H1 (cell line): ENCODE measurements around the gene CDK5. TPM values are rescaled to one million over a fixed set of nuclear protein-coding genes. Genes with fewer than 3 reads are reported as not detected.
A peak's percentile ranks its signal among the peaks of the same experiment; 100 is the strongest.

Experiments used
- CTCF ChIA-PET: fragments of 300-600 bp; sonication (Branson Sonifier 250); formaldehyde crosslinking; loops from one replicate; lab custom pipeline; 2021; ENCODE audit not compliant: partially characterized antibody; lab: Charles Lee
- POLR2A ChIA-PET: fragments of 300-600 bp; sonication (Branson Sonifier 250); formaldehyde crosslinking; loops from one replicate; lab custom pipeline; 2021; ENCODE audit warnings: inconsistent platforms; ENCODE audit not compliant: partially characterized antibody; lab: Charles Lee
- DNase-seq, 2 experiments: peaks; one replicate each; pipeline versions ENCODE4 v3.0.0 to v3.0.0-alpha.2; 2010 to 2022; ENCODE audit warnings: low spot score in 2 of 2, low read depth in 1 of 2, mixed read lengths in 1 of 2
- FAIRE-seq: peaks from 2 replicates; lab custom pipeline; 2011; peaks lifted over from hg19 to GRCh38; lab: Jason Lieb, UNC
- H2AFZ ChIP-seq: 2 replicates; pipeline ENCODE4 v1.8.1; 2012; ENCODE audit warnings: low read length, inconsistent platforms
- H2AK5ac ChIP-seq: 2 replicates; pipeline ENCODE4 v1.6.1; 2013; ENCODE audit warnings: low read depth, low read length
- H2BK120ac ChIP-seq: replicated peaks from 2 replicates; pipeline ENCODE3; 2013; ENCODE audit warnings: low read depth, low read length, inconsistent platforms
- H2BK12ac ChIP-seq: 2 replicates; pipeline ENCODE4 v1.6.1; 2013; ENCODE audit warnings: low read depth, low read length
- H2BK15ac ChIP-seq: 2 replicates; pipeline ENCODE4 v1.6.1; 2013; ENCODE audit warnings: low read length
- H2BK20ac ChIP-seq: 2 replicates; pipeline ENCODE4 v1.6.1; 2013; ENCODE audit warnings: low read length
- H2BK5ac ChIP-seq: 2 replicates; pipeline ENCODE4 v1.6.1; 2013; ENCODE audit warnings: low read depth, low read length
- H3K14ac ChIP-seq: 2 replicates; pipeline ENCODE4 v1.6.1; 2013; ENCODE audit warnings: inconsistent platforms; ENCODE audit not compliant: insufficient read length
- H3K18ac ChIP-seq: 2 replicates; pipeline ENCODE4 v1.6.1; 2013; ENCODE audit warnings: low read length; ENCODE audit errors: extremely low read depth
- H3K23ac ChIP-seq: 2 replicates; pipeline ENCODE4 v1.6.1; 2013; ENCODE audit warnings: inconsistent platforms; ENCODE audit not compliant: insufficient read length
- H3K23me2 ChIP-seq: 2 replicates; pipeline ENCODE4 v1.6.1; 2013; ENCODE audit warnings: low read depth, low read length
- H3K27ac ChIP-seq: 2 replicates; pipeline ENCODE4 v1.6.1; 2011; ENCODE audit warnings: low read depth, low read length, inconsistent platforms
- H3K27me3 ChIP-seq, 4 experiments: replicated peaks in 1 of 4; 1 replicate in 1 of 4; 2 replicates in 3 of 4; pipeline versions ENCODE4 v1.6.1 to v1.8.1; 2011 to 2013; ENCODE audit warnings: low read length in 3 of 4, mild to moderate bottlenecking in 3 of 4, inconsistent platforms in 2 of 4, mixed read lengths in 2 of 4, moderate library complexity in 1 of 4; ENCODE audit not compliant: control insufficient read depth in 3 of 4, insufficient read depth in 3 of 4; ENCODE audit errors: extremely low read depth in 1 of 4
- H3K36me3 ChIP-seq, 4 experiments: 2 replicates each; pipeline versions ENCODE4 v1.6.1 to v1.8.1; 2011 to 2013; ENCODE audit warnings: mild to moderate bottlenecking in 4 of 4, low read length in 3 of 4, moderate library complexity in 2 of 4, control low read depth in 1 of 4, inconsistent platforms in 1 of 4; ENCODE audit not compliant: insufficient read depth in 4 of 4, control insufficient read depth in 2 of 4
- H3K4ac ChIP-seq: replicated peaks from 2 replicates; pipeline ENCODE3; 2013; ENCODE audit warnings: low read length, low read depth, mixed read lengths, inconsistent platforms; ENCODE audit not compliant: insufficient read length
- H3K4me1 ChIP-seq, 4 experiments: replicated peaks in 1 of 4; 1 replicate in 1 of 4; 2 replicates in 3 of 4; pipeline versions ENCODE4 v1.6.1 to v1.8.1; 2011 to 2013; ENCODE audit warnings: low read length in 3 of 4, inconsistent platforms in 2 of 4, mixed read lengths in 1 of 4; ENCODE audit not compliant: insufficient read depth in 4 of 4, control insufficient read depth in 3 of 4
- H3K4me2 ChIP-seq, 2 experiments: 2 replicates each; pipeline versions ENCODE4 v1.6.1 to v1.8.1; 2011 to 2013; ENCODE audit warnings: low read depth in 2 of 2, low read length in 2 of 2, control low read depth in 1 of 2, inconsistent platforms in 1 of 2, mild to moderate bottlenecking in 1 of 2; ENCODE audit not compliant: insufficient read depth in 1 of 2
- H3K4me3 ChIP-seq, 4 experiments: fragments of 200-600, 300-600 bp in 1 of 4; sonication (generic), shearing (Covaris generic), sonication (Bioruptor Twin) in 1 of 4; 2 replicates each; pipeline versions ENCODE4 v1.5.1 to v1.8.1; 2011 to 2016; ENCODE audit warnings: low read length in 4 of 4, low read depth in 3 of 4, control low read depth in 2 of 4, inconsistent platforms in 2 of 4, mild to moderate bottlenecking in 2 of 4, mixed read lengths in 1 of 4, moderate library complexity in 1 of 4; ENCODE audit not compliant: insufficient read depth in 2 of 4; ENCODE audit errors: extremely low read depth in 1 of 4
- H3K56ac ChIP-seq: replicated peaks from 2 replicates; pipeline ENCODE3; 2013; ENCODE audit warnings: low read depth, mild to moderate bottlenecking, mixed read lengths, low read length, inconsistent platforms; ENCODE audit not compliant: insufficient read length
- H3K79me1 ChIP-seq: 2 replicates; pipeline ENCODE4 v1.6.1; 2013; ENCODE audit warnings: low read depth, low read length, control low read depth
- H3K79me2 ChIP-seq, 2 experiments: 2 replicates each; pipeline versions ENCODE4 v1.6.1 to v1.8.1; 2012 to 2013; ENCODE audit warnings: low read length in 2 of 2, mild to moderate bottlenecking in 2 of 2, inconsistent platforms in 1 of 2; ENCODE audit not compliant: insufficient read depth in 2 of 2, control insufficient read depth in 1 of 2
- H3K9ac ChIP-seq, 4 experiments: replicated peaks in 1 of 4; 1 replicate in 1 of 4; 2 replicates in 3 of 4; pipeline versions ENCODE4 v1.6.1 to v1.8.1; 2011 to 2013; ENCODE audit warnings: low read depth in 3 of 4, low read length in 3 of 4, control low read depth in 2 of 4, mild to moderate bottlenecking in 2 of 4, moderate library complexity in 2 of 4, inconsistent platforms in 1 of 4; ENCODE audit errors: extremely low read depth in 1 of 4
- H3K9me3 ChIP-seq, 2 experiments: 2 replicates each; pipeline versions ENCODE4 v1.6.1 to v1.8.1; 2012 to 2013; ENCODE audit warnings: mild to moderate bottlenecking in 2 of 2, moderate library complexity in 2 of 2, control low read depth in 1 of 2, inconsistent platforms in 1 of 2, low read depth in 1 of 2, low read length in 1 of 2, mixed read lengths in 1 of 2; ENCODE audit not compliant: insufficient read depth in 2 of 2
- H4K20me1 ChIP-seq, 2 experiments: replicated peaks in 1 of 2; 2 replicates each; pipeline versions ENCODE3 to v1.8.1; 2011 to 2013; ENCODE audit warnings: inconsistent platforms in 2 of 2, low read length in 2 of 2, mild to moderate bottlenecking in 1 of 2; ENCODE audit not compliant: insufficient read depth in 2 of 2, control insufficient read depth in 1 of 2
- H4K5ac ChIP-seq: 2 replicates; pipeline ENCODE4 v1.6.1; 2013; ENCODE audit warnings: low read length, low read depth, mixed read lengths, inconsistent platforms; ENCODE audit not compliant: insufficient read length
- H4K8ac ChIP-seq: 2 replicates; pipeline ENCODE4 v1.8.0; 2013; ENCODE audit warnings: mild to moderate bottlenecking, moderate library complexity, low read length, inconsistent platforms; ENCODE audit not compliant: insufficient read depth; ENCODE audit errors: extremely low read depth
- H4K91ac ChIP-seq: replicated peaks from 2 replicates; pipeline ENCODE3; 2013; ENCODE audit warnings: low read length, mixed read lengths, inconsistent platforms; ENCODE audit not compliant: insufficient read length
- POLR2A ChIP-seq, 2 experiments: IDR thresholded peaks; 1 replicate in 1 of 2; 2 replicates in 1 of 2; pipeline ENCODE4 v1.6.1; 2011; ENCODE audit warnings: low read depth in 2 of 2, low read length in 2 of 2, mild to moderate bottlenecking in 2 of 2; ENCODE audit errors: control extremely low read depth in 1 of 2
- SIN3A ChIP-seq, 2 experiments: IDR thresholded peaks in 1 of 2; conservative IDR thresholded peaks in 1 of 2; 2 replicates each; pipeline ENCODE4 v1.6.1; 2011 to 2012; ENCODE audit warnings: low read length in 2 of 2, improper control_type of control experiment in 1 of 2, low read depth in 1 of 2, mild to moderate bottlenecking in 1 of 2
- WGBS, 2 experiments: shearing (Covaris generic) in 1 of 2; methylation state at CpG; one replicate each; pipeline versions ENCODE4 v1.1.6 to v1.1.7; 2013 to 2015; ENCODE audit warnings: low lambda C conversion rate in 2 of 2, mixed read lengths in 2 of 2, inconsistent platforms in 1 of 2, low coverage in 1 of 2, missing lambda C conversion rate in 1 of 2; ENCODE audit not compliant: insufficient replicate concordance in 2 of 2, insufficient coverage in 1 of 2, insufficient read length in 1 of 2; ENCODE audit errors: extremely low coverage in 1 of 2, missing lambda C conversion rate in 1 of 2; 5-methylcytosine and 5-hydroxymethylcytosine counted together
- polyA plus RNA-seq, 7 experiments: library from polyadenylated mRNA; depleted of rRNA in 3 of 7; stranded (reverse) in 5 of 7; unstranded in 2 of 7; fragments of >200 nt in 5 of 7; fragments of 200-250 nt in 2 of 7; gene quantifications; 1 replicate in 5 of 7; 2 replicates in 1 of 7; 4 replicates in 1 of 7; pipeline versions ENCODE4 v1.2.1 to v1.2.3, GENCODE V29; 2011 to 2013; ENCODE audit warnings: missing spikeins in 2 of 7, mixed read lengths in 2 of 7
- total RNA-seq: library from RNA; stranded (reverse); fragmentation: NEBNext Ultra II Directional; extraction: Animal tissue kit (Norgen Biotek cat#: 25700); gene quantifications from 2 replicates; pipeline ENCODE4 v1.2.1, GENCODE V29; 2021
- TF ChIP-seq, protein P1 (sequence below), 3 experiments: IDR thresholded peaks; 1 replicate in 2 of 3; 2 replicates in 1 of 3; pipeline versions ENCODE4 v1.5.1 to v1.6.1; 2011; ENCODE audit warnings: low read length in 3 of 3, mild to moderate bottlenecking in 3 of 3, inconsistent platforms in 2 of 3, low read depth in 1 of 3, moderate library complexity in 1 of 3; ENCODE audit not compliant: insufficient read depth in 1 of 3; ENCODE audit errors: control extremely low read depth in 1 of 3
- TF ChIP-seq, protein P2 (sequence below): IDR thresholded peaks from 2 replicates; pipeline ENCODE4 v1.6.1; 2012; ENCODE audit warnings: inconsistent platforms

CDK5 gene
- total and polyA plus RNA-seq, 2 of the 8 experiments (the other 6 are each of a cell fraction or from before 2014, with no cell fraction given): 22.8 to 37.2 TPM

DNA sequence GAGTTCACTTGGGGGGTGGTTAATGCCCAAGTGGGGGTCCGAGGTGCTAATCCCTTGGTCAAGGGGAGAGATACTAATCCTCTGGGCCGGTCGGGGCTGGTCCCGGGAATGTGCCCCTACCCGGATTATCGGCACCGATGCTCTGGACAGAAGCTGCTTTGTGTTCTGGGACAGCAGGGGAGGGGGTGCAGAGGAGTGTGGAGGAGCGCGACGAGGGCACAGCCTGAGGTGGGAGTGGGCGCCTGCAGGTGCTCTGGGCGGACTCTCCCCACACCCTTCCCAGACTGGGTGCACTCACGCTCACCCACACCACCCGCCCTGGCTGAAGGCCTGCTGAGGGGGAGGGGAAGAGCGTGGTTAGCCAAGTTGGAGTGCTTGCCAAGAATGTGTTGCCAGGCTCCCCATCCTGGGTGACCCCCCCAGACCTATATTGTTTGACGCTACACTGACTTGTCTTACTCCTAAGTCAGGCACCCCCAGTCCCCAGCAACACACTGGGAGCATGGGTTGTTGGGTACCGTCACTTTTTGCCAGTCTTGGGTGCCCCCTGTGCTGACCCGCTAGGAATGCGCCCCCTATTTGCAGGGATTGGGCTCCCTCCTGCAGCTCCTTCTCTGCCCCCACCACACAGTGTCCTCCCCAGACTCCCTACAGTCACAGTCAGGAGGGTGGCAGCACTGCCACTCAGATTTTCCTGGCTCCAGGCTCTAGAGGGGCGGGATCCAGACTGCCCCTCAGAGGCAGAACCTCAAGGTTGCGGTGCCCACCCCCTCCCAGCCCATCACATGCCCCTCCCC, 2.9 kb upstream of the CDK5 start:
- H3K9ac ChIP-seq: peak overlapping the region in 2 of 4 experiments; percentile 20 to 29; a peak in 3 of 7 replicates
- H3K27me3 ChIP-seq: peaks cover 0 to 8% (median 4%) of the 10 kb centered on the region in 4 experiments; a peak in 5 of 7 replicates
- 10% methylated on average over 19 of the region's 21 CpGs; no CpG with 5 or more reads in 1 of the 2 experiments for WGBS, 2 experiments
- H2AK5ac ChIP-seq: no peak overlapping the region; the same call in 1 of the 2 replicates
- no peak overlapping the region for H3K23ac ChIP-seq
- H3K36me3 ChIP-seq: peaks cover 0 to 13% (median 8%) of the 10 kb centered on the region in 4 experiments; a peak in 5 of 8 replicates
- H3K4me2 ChIP-seq: peak overlapping the region; percentile 86 to 99
- no peak overlapping the region for H3K27ac ChIP-seq
- DNase-seq (no peak), FAIRE-seq (no peak)
- no peak overlapping the region for H3K56ac ChIP-seq
- no peak overlapping the region for H2AFZ ChIP-seq
- no peak overlapping the region for H3K14ac ChIP-seq
- peaks cover 0 to 8% of the 10 kb centered on the region in 2 experiments; a peak in 1 of 4 replicates for H3K79me2 ChIP-seq
- no peak overlapping the region for H4K5ac ChIP-seq
- H2BK5ac ChIP-seq: peak overlapping the region; percentile 60; the same call in 1 of the 2 replicates
- peaks cover 33% of the 10 kb centered on the region for H3K23me2 ChIP-seq
- no peak overlapping the region for H2BK120ac ChIP-seq
- no peak overlapping the region for H2BK15ac ChIP-seq
- H3K4me1 ChIP-seq: peaks cover 9 to 42% (median 32%) of the 10 kb centered on the region in 4 experiments
- peaks cover 5 to 13% of the 10 kb centered on the region in 2 experiments for H4K20me1 ChIP-seq
- no peak overlapping the region; the same call in 1 of the 2 replicates for H4K8ac ChIP-seq
- H4K91ac ChIP-seq: peak overlapping the region; percentile 48
- peaks cover 6% of the 10 kb centered on the region; the same call in 1 of the 2 replicates for H3K79me1 ChIP-seq
- no peak overlapping the region for H3K4ac ChIP-seq
- no peak overlapping the region for H2BK20ac ChIP-seq
- TF ChIP-seq, protein P1, sequence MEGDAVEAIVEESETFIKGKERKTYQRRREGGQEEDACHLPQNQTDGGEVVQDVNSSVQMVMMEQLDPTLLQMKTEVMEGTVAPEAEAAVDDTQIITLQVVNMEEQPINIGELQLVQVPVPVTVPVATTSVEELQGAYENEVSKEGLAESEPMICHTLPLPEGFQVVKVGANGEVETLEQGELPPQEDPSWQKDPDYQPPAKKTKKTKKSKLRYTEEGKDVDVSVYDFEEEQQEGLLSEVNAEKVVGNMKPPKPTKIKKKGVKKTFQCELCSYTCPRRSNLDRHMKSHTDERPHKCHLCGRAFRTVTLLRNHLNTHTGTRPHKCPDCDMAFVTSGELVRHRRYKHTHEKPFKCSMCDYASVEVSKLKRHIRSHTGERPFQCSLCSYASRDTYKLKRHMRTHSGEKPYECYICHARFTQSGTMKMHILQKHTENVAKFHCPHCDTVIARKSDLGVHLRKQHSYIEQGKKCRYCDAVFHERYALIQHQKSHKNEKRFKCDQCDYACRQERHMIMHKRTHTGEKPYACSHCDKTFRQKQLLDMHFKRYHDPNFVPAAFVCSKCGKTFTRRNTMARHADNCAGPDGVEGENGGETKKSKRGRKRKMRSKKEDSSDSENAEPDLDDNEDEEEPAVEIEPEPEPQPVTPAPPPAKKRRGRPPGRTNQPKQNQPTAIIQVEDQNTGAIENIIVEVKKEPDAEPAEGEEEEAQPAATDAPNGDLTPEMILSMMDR (IDR thresholded peaks at IDR 0.05; ENCODE audit: control extremely low read depth in 1 of 3, insufficient read depth in 1 of 3, low read depth in 1 of 3, low read length in 3 of 3): peak in 1 of 3 experiments; percentile 6; a peak in 1 of 4 replicates
- TF ChIP-seq, protein P2, sequence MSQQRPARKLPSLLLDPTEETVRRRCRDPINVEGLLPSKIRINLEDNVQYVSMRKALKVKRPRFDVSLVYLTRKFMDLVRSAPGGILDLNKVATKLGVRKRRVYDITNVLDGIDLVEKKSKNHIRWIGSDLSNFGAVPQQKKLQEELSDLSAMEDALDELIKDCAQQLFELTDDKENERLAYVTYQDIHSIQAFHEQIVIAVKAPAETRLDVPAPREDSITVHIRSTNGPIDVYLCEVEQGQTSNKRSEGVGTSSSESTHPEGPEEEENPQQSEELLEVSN: 0 out of 2 replicates have a peak, but pooled peaks have one; percentile 9
- TF ChIP-seq POLR2A (IDR thresholded peaks at IDR 0.05; ENCODE audit: control extremely low read depth in 1 of 2, low read depth in 2 of 2, low read length in 2 of 2) (no peak), SIN3A (conservative IDR thresholded peaks at IDR 0.05 in 1 of 2, IDR thresholded peaks at IDR 0.05 in 1 of 2; ENCODE audit: low read depth in 1 of 2, low read length in 2 of 2) (peak in 1 of 2 experiments; percentile 5; a peak in 1 of 4 replicates)
- H3K4me3 ChIP-seq: peak overlapping the region; percentile 59 to 91 (median 74)
- ChIA-PET CTCF (interaction anchor here (0.7 to 9.7 kb wide), 17 partner anchors 14 to 88 kb away, joined by 3 to 88 read pairs (median 4); partner anchors contain the start of gene ABCB8), POLR2A (interaction anchor here (0.7 to 2.0 kb wide), 11 partner anchors 10 to 167 kb away, joined by 3 to 15 read pairs (median 5); partner anchors contain the start of genes ABCB8 and FASTK)
- H3K18ac ChIP-seq: peak overlapping the region; percentile 71
- H2BK12ac ChIP-seq: peak overlapping the region; percentile 80; the same call in 1 of the 2 replicates
- H3K9me3 ChIP-seq: no peaks in the 10 kb centered on the region
